Stomach (tissue), 9 donors: ENCODE data around the gene RBM38. TPM values are rescaled to one million over a fixed set of nuclear protein-coding genes. Genes with fewer than 3 reads are reported as not detected.

ENCODE experiments used
- DNase-seq, 2 donors: peaks; one replicate each; pipeline versions ENCODE4 v3.0.0 to v3.0.0-alpha.2; 2013 to 2019
- H3K27ac ChIP-seq, 5 donors: fragments of 200-600 bp in 4 of 5; sonication (generic) in 4 of 5; one replicate each; pipeline ENCODE4 v1.5.1; 2013 to 2019; ENCODE audit warnings: mild to moderate bottlenecking in 1 of 5, moderate library complexity in 1 of 5
- H3K27me3 ChIP-seq, 3 donors: fragments of 200-600 bp; sonication (generic); one replicate each; pipeline ENCODE4 v1.5.1; 2017 to 2019; ENCODE audit warnings: mixed run types in 1 of 3
- H3K36me3 ChIP-seq, 4 donors: fragments of 200-600 bp; sonication (generic); 1 replicate in 3 of 4; 2 replicates in 1 of 4; pipeline ENCODE4 v1.5.1; 2016 to 2019
- H3K4me1 ChIP-seq, 4 donors: fragments of 200-600 bp; sonication (generic); one replicate each; pipeline ENCODE4 v1.5.1; 2016 to 2019
- H3K4me3 ChIP-seq, 4 donors: fragments of 200-600 bp; sonication (generic) in 3 of 4; one replicate each; pipeline ENCODE4 v1.5.1; 2016 to 2019; ENCODE audit warnings: mild to moderate bottlenecking in 1 of 4
- H3K9me3 ChIP-seq, 4 donors: fragments of 200-600 bp; sonication (generic); one replicate each; pipeline ENCODE4 v1.5.1; 2016 to 2019
- CTCF ChIP-seq, 7 experiments: fragments of 450-650 bp in 4 of 7; fragments of 200-600 bp in 3 of 7; sonication (generic) in 3 of 7; IDR thresholded peaks; one replicate each; pipeline ENCODE4 v1.5.1; 2016 to 2019; ENCODE audit warnings: antibody characterized with exemption in 7 of 7, control low read depth in 2 of 7, mild to moderate bottlenecking in 1 of 7
- EP300 ChIP-seq: sonication (generic); formaldehyde crosslinking; IDR thresholded peaks from one replicate; pipeline ENCODE4 v1.6.1; 2017; ENCODE audit warnings: antibody characterized with exemption
- POLR2A ChIP-seq, 4 donors: fragments of 450-650 bp; IDR thresholded peaks; one replicate each; pipeline ENCODE4 v1.6.1; 2016; ENCODE audit warnings: antibody characterized with exemption in 4 of 4, control low read depth in 2 of 4, mild to moderate bottlenecking in 1 of 4, moderate library complexity in 1 of 4
- POLR2AphosphoS5 ChIP-seq, 3 donors: sonication (generic); formaldehyde crosslinking; IDR thresholded peaks; one replicate each; pipeline ENCODE4 v1.6.1; 2016; ENCODE audit warnings: antibody characterized with exemption in 3 of 3
- WGBS, 5 donors: extraction: QIAGEN DNeasy Blood & Tissue Kit in 3 of 5; methylation state at CpG; one replicate each; pipeline versions ENCODE4 v1.1.5 to v1.1.7; 2013 to 2018; 5-methylcytosine and 5-hydroxymethylcytosine counted together
- intact Hi-C: fragments of 100-400 bp; cut with DNase I; formaldehyde crosslinking; loops from one replicate; pipeline ENCODE4 v1.15.1; 2023; ENCODE audit warnings: low total_unique reads
- polyA plus RNA-seq, 3 donors: library from polyadenylated mRNA; stranded (reverse); fragments of 200-250 nt; gene quantifications; one replicate each; pipeline ENCODE4 v1.2.3, GENCODE V29; 2013
- total RNA-seq, 5 donors: library from RNA; depleted of rRNA; stranded (reverse); fragments of >200 nt; gene quantifications; one replicate each; pipeline versions ENCODE4 v1.1.0 to v1.2.3, GENCODE V29; 2014 to 2016
- donor health status: healthy with polysubstance abuse.
- donor health status: Bipolar disorder and iron deficiency.
- donor health status: healthy.

RBM38 gene
- total and polyA plus RNA-seq, 8 donors, result 5.3 to 37.8 (median 16.4) TPM

GRCh38 chr20:57364451-57364850 lies 26.7 kb upstream of the RBM38 start:
- Histone ChIP-seq H3K4me1 (no peaks in the 10 kb centered on the region), H3K27me3 (no peaks in the 10 kb centered on the region), H3K27ac (no peak overlapping the region), H3K4me3 (no peak overlapping the region), H3K9me3 (no peaks in the 10 kb centered on the region), H3K36me3 (peaks cover 46 to 84% (median 59%) of the 10 kb centered on the region in 4 donors)
- intact Hi-C loops, result no loop called here
- DNase-seq, result no peak
- no peak for TF ChIP-seq EP300
- no peak for TF ChIP-seq CTCF (IDR thresholded peaks at IDR 0.05)
- no peak for TF ChIP-seq POLR2A (IDR thresholded peaks at IDR 0.05)
- no peak for TF ChIP-seq POLR2AphosphoS5 (IDR thresholded peaks at IDR 0.05)

- Histone ChIP-seq H3K4me3 (no peak overlapping the region), H3K4me1 (peaks cover 0 to 6% (median 0%) of the 10 kb centered on the region in 4 donors), H3K27ac (no peak overlapping the region), H3K9me3 (no peaks in the 10 kb centered on the region), H3K36me3 (peaks cover 89 to 100% (median 98%) of the 10 kb centered on the region in 4 donors), H3K27me3 (no peaks in the 10 kb centered on the region)
- DNase-seq, result no peak
- no peak for TF ChIP-seq POLR2A (IDR thresholded peaks at IDR 0.05)
- TF ChIP-seq CTCF (IDR thresholded peaks at IDR 0.05), result no peak
- TF ChIP-seq POLR2AphosphoS5 (IDR thresholded peaks at IDR 0.05), result no peak
- no peak for TF ChIP-seq EP300
- WGBS, 5 donors, result 65 to 83% (median 77%) methylated on average over 3 of the region's 3 CpGs
- intact Hi-C loops, result no loop called here
Observed at GRCh38 chr20:57369596-57369995, 21.6 kb upstream of the RBM38 start.

- H3K27ac ChIP-seq, result no peak overlapping the region
- no peaks in the 10 kb centered on the region for H3K27me3 ChIP-seq
- 94 to 95% (median 94%) methylated on average over 9 of the region's 9 CpGs for WGBS, 5 donors
- H3K4me3 ChIP-seq, result no peak overlapping the region
- no peaks in the 10 kb centered on the region for H3K9me3 ChIP-seq
- intact Hi-C loops, result no loop called here
- TF ChIP-seq CTCF (IDR thresholded peaks at IDR 0.05), result no peak
- TF ChIP-seq EP300, result no peak
- TF ChIP-seq POLR2AphosphoS5 (IDR thresholded peaks at IDR 0.05), result no peak
- TF ChIP-seq POLR2A (IDR thresholded peaks at IDR 0.05), result no peak
- H3K36me3 ChIP-seq, result peaks cover 93 to 100% (median 100%) of the 10 kb centered on the region in 4 donors
- peaks cover 0 to 7% (median 0%) of the 10 kb centered on the region in 4 donors for H3K4me1 ChIP-seq
- DNase-seq, result no peak
Observed at GRCh38 chr20:57370316-57370715, 20.9 kb upstream of the RBM38 start.

GRCh38 chr20:57371363-57371762 lies 19.8 kb upstream of the RBM38 start:
- intact Hi-C loops, result no loop called here
- peaks cover 90 to 100% (median 100%) of the 10 kb centered on the region in 4 donors for H3K36me3 ChIP-seq

More at GRCh38 chr20:57371363-57371762, 19.8 kb upstream of the RBM38 start:
- no peak overlapping the region for H3K27ac ChIP-seq
- H3K27me3 ChIP-seq, result no peaks in the 10 kb centered on the region
- no peak for TF ChIP-seq POLR2A (IDR thresholded peaks at IDR 0.05)
- TF ChIP-seq EP300, result no peak
- TF ChIP-seq CTCF (IDR thresholded peaks at IDR 0.05), result no peak
- TF ChIP-seq POLR2AphosphoS5 (IDR thresholded peaks at IDR 0.05), result no peak
- no peaks in the 10 kb centered on the region for H3K9me3 ChIP-seq
- no peak overlapping the region for H3K4me3 ChIP-seq
- 83 to 90% (median 88%) methylated on average over 4 of the region's 4 CpGs for WGBS, 5 donors
- DNase-seq, result no peak
- peaks cover 0 to 7% (median 0%) of the 10 kb centered on the region in 4 donors for H3K4me1 ChIP-seq
